ENCODE results near the gene GDF15.
"Not testable (repeated sequence)": the region's sequence is repeated elsewhere in the genome, so short reads cannot be mapped to it uniquely, and the experiment has no call there.

- TF ChIP-seq CTCF, POLR2A (IDR thresholded peaks at IDR 0.05): not testable (repeated sequence)
Observed at GRCh38 chr19:18354743-18355142, 31.2 kb upstream of the GDF15 start.

Measured in uterus (tissue), 2 donors.